ENCODE results near the gene HMOX2.

DNA sequence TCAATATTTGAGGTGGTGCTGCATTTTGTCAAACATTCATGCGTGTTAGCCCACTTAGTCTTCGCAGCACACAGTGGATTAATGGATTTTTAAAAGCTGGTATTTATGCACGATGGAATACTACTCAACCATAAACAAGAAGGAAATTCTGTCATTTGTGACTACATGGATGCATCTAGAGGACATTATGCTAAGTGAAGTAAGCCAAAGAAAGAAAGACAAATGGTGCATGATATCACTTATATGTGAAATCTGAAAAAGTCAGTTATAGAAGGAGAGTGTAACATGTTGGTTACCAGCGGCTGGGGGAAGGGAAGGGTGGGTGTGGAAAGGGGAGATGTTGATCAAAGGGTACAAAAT lies 23.0 kb downstream of the HMOX2 start:
- TF ChIP-seq, protein P1, sequence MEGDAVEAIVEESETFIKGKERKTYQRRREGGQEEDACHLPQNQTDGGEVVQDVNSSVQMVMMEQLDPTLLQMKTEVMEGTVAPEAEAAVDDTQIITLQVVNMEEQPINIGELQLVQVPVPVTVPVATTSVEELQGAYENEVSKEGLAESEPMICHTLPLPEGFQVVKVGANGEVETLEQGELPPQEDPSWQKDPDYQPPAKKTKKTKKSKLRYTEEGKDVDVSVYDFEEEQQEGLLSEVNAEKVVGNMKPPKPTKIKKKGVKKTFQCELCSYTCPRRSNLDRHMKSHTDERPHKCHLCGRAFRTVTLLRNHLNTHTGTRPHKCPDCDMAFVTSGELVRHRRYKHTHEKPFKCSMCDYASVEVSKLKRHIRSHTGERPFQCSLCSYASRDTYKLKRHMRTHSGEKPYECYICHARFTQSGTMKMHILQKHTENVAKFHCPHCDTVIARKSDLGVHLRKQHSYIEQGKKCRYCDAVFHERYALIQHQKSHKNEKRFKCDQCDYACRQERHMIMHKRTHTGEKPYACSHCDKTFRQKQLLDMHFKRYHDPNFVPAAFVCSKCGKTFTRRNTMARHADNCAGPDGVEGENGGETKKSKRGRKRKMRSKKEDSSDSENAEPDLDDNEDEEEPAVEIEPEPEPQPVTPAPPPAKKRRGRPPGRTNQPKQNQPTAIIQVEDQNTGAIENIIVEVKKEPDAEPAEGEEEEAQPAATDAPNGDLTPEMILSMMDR (IDR thresholded peaks at IDR 0.05; ENCODE audit: insufficient read depth, low read length, poor library complexity, severe bottlenecking) = no peak
- no peak for TF ChIP-seq EZH2phosphoT487 (conservative IDR thresholded peaks at IDR 0.05; ENCODE audit: low read length)

Data from SU-DHL-6 (cell line).